NCI-H446 (cell line): Measurements from ENCODE around the gene SLC25A1.

Experiments
- DNase-seq, 2 experiments: peaks; one replicate each; lab custom pipeline; 2025; lab: John Stamatoyannopoulos, UW

The SLC25A1 gene

DNA sequence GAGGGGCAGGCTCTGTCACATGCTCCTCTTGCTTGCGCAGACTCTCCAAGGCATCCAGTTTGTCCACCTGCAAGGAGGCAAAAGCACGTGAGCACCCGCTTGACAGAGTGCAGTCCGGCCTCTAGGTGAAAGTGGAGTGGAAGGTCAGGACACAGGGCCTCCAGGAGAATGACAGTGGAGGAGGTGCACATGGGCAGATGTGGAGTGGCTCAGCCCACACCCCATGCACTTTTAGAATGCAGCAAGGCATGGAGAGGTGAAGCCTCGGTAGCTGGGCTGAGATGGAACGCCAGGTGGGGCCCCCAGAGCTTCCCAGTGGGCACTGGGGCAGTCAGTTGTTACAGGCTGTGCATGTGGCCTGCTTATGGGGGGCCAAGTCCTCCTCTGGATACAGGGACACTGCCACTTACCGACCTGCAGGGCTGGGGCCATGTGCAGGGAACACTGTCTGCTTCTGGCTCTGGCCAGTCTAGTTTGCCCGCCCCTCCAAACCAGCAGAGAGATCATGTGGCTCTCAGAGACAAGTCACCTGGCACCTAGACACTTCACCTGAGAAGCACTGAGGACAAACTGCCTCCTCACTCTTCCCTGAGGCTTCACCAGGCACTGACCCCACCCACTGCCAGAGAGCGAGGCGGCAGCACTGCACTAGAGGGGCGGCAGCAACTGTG is 2.3 kb upstream of the SLC25A1 start:
- no peak for DNase-seq

DNA sequence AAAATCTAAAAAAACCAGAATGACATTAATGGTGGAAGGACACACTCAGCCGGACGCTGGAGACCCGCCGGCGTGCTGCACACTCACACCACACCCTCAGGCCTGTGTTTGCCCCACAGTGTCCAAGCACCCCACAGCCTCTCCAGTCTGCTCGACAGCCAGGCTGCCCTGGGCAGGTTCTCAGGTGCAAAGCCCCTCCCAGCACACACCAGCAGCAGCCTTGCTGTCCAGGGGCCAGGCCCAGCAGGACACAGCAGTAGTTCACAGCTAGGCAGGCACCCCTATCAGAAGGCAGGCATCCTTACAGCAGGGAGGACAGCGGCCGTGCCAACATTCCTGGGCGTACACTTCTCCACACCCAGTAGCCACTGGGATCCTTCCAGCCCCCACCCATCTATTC is 1.7 kb upstream of the SLC25A1 start:
- no peak for DNase-seq

DNA sequence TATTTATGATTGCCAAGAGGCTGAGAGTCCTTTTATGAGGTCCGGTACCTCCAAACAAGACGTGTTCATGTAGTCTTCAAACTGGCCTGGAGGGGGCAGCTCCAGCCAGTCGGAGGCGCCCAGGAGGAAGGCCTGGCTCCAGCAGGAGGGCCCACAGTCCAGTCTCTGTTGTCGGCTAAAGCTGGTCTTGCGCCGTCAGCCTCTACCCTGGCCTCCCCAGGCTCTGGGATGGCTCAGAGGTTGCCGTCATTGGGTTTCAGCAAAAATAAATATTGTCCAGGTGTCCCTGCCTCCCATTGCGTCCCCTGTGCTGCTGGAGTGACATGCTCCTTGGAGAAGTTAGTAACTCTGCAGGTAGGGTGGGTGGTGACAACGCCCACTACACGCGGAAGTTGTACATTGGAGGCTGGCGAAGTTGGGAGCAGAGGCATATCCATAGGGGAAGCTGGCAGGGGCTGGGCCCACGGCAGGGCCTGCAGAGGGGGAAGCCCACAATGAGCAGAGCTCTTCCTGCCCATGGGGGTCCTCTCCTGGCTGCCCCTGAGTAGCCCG is 1.0 kb upstream of the SLC25A1 start:
- peak; percentile 65 to 68 for DNase-seq

DNA sequence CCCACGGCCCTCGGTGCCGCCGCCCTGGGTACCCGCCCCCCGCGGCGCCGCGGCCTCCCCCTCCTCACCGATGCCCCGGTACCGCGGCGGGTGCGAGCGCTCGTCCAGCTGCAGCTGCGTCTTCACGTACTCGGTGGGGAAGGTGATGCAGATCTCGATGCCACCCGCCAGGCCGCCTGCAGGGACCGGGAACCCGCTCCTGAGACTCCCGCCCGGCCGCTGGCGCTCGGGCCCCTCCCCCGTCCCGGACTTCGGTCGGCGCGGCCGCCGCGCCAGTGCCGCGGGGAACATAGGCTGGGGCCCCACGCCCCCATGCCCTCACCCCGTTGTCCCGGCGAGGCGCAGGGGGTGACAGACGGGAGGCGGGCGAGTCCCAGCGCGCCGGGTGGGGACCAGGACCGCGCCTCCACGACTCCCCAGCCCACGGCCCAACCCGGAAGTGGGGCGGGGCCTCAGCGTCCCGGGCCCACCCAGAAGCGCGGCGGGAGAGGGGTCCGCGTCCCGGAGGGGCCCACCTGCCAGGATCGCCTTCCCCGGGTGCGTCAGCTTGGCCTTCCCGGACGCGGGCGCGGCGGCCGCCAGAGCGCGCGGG is 375 bp downstream of the SLC25A1 start:
- peak; percentile 28 to 76 for DNase-seq

DNA sequence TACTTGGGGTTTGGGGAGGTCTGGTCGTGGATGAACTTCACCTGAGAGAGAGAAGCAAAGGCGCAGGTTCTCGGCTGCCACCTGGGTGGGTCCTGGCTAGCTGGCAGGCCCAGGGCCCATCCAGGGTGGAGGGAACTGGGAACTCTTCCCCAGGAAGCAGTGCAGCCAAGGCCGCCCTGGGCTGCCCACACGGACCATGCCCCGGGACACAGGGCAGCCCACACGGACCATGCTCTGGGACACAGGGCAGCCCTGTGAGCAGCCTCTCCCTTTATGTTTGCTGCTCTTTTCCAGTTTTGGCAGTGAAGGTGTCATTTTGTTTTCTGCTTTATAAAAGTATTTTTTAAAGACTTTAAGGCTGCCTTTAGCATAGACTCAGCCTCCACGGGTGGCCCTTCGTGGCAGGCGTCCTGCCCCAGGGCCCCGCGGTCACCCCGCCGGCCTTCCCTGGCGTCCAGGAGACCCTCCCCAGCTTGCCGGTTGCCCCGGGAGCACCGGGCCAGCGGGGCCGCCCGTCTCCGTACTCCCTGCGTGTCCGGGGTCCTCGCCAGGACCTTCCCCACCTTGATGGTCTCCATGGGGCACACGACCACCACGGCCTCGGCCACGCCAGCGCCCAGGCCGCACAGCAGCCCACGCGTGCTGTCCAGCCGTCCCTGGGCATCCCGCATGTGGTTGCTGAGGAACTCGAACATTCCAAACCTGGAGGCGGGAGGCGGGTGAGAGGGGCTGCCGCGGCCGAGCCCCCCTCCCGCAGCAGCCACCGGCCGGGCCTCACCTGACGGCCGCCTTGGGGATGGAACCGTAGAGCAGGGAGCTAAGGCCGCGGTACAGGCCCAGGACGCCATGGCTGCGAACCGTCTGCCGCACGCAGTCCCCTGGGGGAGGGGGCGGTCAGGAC is 1.1 kb downstream of the SLC25A1 start:
- DNase-seq = no peak

DNA sequence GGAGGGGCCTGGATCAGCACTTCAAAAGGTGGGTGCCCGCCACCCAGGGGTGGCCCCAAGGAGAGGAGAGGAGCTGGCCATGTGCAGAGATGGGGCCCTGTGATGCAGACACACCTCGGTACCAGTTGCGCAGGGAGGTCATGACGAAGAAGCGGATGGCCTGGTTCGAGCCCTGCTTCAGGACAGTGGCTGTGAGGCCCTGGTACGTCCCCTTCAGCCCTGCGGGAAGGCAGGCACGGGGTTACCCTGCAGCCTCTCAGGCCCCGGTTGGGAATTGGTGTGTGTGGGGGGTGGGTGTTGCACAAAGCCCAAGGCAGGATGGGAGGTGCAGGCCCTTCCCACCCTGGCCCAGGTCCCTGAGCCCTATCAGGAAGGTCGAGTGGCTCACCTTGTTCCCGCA is 1.8 kb downstream of the SLC25A1 start:
- DNase-seq = no peak

DNA sequence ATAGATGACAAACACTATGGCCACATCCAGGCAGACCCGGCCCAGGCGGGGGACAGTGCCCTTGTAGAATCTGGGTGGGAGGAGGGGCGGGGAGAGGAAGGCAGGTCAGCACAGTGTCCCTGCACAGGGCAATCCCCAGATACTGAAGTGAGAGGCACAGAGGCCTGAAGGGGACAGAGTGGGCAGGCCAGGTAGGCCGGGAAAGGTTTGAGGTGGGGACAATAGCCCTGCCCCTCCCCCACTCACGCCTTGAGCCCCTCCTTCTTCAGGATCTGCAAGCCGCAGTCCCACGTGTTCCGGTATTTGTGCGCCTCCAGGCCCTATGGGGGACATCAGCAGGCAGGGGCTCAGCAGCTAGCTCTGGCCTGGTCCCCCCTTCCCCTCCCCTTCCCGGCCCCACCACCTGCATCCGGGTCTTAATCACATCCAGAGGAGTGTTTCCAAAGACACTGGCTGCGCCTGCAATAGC is 2.3 kb downstream of the SLC25A1 start:
- DNase-seq = no peak

DNA sequence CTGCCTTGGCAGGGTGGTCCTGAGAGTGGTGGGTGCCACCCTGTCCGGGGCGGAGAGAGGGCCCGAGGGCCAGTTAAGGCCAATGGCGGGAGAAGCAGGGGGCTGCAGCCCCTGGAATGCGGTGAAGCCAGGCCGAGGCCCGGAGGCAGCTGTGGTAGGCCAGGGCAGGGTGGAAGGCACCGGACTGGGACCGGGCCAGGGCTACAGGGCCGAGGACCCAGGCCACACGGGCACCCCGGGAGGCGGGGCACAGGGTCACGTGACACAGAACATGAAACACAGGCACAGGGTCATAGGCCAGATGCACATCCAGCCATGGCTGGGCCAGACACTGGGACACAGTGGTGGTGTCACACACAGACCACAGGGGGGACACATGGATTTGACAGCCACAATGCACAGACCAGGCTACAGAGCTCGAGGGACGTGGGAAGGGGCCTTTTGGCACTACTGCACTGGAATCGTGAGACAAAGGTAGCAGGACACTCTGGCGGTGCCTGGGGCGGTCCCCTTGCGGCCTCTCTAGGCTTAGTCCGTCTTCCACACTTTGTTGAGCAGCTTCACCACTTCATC is 2.8 kb downstream of the SLC25A1 start:
- DNase-seq = no peak

DNA sequence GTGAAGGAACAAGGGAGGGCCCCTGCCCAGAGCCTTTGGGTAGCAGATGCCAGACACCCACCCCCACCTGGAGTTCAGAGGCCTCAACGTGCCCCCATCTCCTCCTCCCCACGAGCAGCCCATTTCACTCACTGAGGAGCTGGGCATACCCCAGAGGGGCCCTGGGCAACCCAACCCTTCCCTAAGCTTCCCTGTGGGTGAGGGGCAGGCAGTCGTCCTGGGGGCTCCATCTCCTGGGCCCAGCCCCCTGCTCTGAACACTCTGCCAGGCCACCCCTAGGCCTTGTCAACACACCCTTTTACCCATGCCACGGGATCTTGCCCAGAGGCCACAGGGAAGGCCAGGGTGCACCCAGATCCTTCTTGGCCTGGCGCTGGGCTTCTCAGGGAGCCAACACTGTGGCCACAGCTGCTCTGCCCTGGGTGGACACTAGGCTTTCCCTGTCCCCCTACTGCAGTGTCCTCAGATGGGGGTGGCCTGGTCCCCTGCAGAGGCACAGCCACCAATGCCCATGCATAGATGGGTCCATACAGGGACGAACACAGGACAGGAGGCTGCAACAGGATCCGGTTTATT is 3.4 kb downstream of the SLC25A1 start:
- DNase-seq = no peak

DNA sequence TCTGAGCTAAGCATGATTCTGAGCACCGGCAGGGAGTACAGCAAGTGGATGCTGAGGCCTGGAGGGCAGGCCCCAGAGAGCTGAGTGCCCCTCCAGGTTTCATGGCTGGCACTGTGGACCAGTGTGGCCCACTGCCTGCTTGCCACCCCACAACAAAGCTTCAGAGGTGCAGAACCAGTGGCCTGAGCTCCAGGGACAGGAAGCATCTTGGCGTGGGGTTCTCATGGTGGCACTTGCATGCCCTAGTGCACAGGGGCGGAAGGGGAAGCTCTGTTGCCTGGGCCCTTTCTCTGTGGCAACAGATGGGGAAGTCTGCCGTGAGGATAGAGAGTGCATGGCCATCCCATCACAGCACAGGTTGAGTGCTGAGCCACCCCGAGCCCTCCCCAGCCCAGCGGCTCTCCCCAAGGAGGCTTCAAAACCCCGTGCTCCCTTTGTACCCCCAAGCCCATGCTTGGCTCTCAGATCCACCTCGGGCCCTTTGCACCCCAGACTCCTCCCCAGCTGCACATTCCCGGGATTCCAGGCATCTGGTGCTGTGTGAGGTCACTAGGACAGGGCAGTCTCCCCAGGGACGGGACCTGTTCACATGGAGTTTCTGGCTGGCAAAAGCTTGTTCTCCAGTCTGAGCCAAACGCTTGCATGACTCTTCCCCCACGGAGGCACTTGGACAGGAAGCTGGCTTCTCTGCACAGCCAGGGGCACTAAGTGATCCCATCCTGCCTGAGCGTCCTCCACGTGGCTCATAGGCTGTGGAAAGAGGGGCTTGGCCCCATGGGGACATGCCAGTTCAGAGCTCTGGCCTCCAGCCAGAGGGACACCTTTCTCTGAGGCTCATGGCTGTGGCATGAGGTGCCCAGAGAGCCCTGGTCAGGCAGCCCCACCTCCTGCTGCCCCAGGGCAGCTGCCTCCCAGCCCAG is 4.2 kb downstream of the SLC25A1 start:
- peak in 1 of 2 experiments; percentile 51 for DNase-seq

DNA sequence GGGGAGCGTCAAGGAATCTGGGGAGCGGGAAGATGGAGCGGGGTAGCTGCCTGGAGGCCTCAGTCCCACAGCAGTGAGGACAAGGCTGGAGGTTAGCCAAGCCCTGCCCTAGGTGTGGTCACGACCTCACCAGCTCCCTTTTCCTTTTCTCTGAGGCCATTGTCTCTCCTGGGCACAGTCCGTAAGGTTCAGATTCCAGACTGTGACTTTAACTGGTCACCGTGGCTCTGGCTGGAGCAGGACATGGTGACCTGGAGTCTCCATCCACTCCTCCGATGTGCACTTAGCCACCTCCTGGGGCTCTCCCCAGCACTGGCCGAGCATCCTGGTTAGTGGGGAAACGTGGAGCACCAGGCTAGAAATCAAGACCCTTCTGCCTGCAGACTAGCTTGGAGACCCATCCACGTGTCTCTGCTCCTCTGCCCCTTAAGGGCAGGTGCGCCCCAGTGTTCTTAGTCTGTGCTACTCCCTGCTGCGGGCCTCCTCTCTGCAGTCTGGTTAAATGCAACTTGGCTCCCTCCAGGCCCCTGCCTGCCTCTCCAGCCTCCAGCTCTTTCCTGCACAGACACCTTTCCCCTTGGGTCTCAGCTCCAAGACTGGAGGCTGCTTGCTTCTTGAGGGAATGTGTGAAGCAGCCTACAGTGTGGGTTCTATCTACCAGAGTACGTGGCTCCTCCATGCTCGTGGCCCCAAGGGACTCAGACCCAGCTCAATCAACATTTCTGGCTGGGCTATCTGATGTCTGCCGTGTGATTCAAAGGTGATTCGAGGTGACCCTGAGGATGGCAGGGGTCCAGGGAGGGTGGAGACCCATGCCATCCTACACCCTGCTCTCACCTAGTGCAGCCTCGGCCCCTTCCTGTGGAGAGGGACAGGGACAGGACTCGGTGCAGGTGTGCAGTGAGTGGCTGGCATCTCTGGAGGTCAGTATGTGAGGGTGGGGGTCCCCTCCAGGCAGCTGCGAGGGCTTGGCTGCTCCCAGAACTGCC is 5.2 kb downstream of the SLC25A1 start:
- DNase-seq = no peak

DNA sequence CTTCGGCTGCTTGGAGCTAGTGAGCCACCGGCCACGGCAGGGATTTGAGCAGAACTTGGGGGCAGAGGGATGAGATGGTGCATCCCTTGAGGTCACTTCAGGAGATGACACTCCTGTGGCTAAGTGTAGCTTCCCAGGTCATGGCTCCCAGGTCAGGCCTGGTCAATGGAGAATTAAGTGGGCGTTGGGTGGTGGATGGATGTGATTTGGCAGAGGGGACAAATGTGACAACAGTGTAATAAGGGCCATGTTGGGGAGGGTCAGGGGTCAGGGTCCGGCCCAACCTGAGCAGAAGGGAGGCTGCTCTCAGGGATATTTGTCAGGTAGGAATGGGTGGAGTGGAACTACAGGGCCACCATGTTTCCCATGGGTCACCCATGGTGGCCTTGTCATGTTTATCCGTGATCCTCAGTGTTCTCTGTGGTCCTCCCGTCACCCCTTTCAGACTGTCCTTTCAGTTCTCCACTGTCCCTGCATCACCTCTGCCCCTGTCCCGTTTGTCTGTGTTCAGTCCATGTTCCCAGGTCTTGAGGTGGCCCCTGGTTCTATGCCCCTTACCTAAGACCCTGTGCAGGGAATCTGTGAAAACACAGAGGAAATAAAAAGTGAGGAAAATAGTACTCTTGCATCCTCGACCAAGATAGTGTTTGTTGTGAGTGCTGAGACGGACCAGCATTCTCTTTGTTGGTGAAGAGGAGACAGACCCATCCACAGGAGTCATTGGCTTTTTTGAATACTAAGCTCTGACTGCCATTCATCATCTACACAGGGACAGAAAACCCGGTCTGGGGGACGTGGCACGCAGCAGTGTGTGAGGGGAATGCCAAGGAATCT is 6.1 kb downstream of the SLC25A1 start:
- DNase-seq = no peak

DNA sequence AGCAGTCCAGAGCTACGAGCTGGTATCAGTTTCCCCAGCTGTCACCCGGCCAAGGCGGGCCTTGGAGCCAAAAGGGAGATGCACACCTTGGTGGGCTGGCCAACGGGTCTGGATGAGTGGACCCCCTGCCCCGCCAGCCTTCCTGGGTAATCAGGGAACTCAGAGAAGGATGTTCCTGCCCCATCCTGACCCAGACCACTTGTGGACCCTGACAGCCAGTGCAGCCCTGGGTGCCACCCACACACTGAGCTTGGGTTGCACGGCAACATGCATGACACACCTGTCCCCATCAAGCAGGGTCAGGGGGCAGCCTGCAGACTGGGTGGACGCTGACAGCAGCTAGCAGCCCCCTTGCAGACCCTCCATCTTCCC is 8.6 kb downstream of the SLC25A1 start:
- no peak for DNase-seq

DNA sequence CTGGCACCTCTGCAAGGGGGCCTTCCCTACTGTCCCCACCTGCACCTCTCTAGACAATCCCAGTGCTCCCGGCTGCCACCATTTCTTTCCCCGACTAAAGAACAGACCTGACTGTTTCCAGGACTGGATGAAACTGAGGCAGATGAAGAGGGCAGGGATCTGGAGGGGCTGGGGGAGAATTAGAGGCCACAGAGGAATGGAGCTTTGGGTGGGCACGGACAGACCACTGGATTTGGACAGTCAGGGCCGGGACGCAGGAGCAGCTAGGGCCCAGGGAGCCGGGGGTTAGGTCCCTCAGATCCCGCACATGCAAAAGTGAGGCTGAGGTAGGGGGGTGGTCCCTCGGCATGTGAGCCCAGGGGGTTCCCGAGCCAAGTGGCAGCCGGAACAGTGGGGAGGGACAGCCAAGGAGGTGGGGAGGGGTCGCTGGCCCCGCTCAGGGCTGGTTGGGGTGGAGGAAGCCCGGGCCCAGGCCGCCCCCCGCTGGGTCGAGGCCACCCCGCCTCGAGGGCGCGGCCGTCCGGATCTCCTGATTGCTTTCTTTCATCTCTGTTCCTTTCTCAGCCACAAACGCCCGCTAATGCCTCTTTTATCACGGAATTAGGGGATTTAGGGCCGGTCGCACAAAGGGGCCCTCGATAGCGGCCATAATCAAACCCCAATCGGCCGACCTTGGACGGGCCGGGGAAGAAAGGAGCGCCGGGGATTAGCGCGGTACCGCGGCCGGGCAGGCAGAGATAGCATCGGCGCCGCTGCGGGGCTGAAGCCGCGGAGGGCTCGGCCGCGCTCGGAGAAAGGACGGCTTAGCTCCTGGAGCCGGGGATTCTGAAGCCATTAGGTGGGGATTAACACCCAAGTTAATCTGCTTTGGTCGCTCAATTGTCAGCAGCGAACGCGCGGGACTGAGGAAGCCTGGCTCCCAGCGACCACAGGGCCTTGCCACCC is 9.3 kb downstream of the SLC25A1 start:
- no peak for DNase-seq

DNA sequence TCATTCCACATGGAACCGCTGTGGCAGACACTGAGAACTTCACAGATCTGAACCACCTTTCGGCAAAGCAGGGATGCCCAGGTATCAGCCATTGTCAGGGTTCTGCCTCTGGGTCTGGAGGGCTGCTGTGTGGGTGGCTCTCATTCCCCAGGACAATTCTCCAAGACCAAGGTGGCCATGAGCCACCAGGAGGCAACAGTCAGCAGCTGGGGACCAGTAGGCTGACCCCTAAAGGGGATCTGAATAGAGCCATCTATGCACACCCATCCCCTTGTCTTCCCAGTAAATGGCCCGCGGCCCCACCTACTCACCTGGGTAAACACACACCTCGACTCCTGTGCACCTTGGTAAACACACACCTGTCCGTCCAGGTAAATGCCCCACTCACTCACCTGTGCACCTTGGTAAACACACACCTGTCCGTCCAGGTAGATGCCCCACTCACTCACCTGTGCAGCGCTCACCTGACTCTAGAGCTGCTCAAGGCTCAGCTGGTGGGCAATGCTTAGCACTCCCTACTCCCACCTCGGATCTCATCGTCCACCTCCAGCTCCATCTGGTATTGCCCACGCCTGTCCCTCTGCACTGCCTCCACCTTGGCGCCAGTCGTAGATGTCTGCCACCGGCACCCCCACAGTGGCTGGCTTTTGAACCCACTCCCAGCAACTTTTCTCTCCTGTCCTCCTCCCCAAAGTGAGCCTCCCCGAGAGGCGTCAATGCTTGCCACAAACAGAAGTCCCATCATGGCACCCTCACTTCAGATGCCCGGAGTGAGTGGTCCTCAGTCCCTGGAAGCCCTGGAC is 10.2 kb downstream of the SLC25A1 start:
- DNase-seq = no peak

DNA sequence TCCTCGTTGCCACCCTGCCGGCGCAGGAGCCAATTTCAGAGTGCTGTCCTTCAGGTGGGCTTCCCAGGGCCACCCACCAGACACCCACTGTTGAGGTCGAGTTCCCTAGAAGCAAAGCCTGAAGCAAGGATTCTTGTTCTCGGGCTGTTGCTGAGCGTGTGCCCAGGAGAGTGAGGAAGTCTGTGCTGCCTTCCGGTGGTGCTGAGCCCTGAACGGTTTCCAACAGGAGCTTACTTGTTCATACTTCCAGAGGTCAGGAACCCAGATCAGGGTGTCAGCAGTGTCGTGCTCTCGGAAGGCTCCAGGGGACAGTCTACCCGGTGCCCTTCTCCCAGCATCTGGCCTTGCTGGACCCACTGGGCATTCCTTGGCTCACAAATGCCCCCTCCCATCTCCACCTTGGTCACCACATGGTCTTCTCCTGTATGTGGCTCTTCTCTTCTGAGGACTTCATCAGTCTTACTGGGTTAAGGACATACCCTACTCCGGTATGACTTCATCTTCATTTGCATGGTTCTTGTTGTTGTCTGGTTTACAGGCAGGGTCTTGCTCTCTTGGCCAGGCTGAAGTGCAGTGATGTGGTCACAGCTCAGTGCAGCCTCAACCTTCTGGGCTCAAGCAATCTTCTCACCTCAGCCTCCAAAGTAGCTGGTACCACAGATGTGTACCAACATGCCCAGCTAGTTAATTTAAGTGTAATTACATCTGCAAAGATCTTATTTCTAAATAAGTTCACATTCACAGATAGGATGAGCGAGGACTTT is 11.2 kb downstream of the SLC25A1 start:
- DNase-seq = no peak
